ENCODE data around the gene SRSF1.

The SRSF1 gene

GRCh38 chr17:58019039-58019438 is 12.0 kb upstream of the SRSF1 start:
- no peak for DNase-seq (ENCODE audit: low read depth in 3 of 3)

- no peak for DNase-seq (ENCODE audit: low read depth in 3 of 3)
Measured at GRCh38 chr17:58010067-58010799, 3.2 kb upstream of the SRSF1 start.

GRCh38 chr17:58007781-58008706 is 998 bp upstream of the SRSF1 start:
- DNase-seq (ENCODE audit: low read depth in 3 of 3) = no peak

DNA sequence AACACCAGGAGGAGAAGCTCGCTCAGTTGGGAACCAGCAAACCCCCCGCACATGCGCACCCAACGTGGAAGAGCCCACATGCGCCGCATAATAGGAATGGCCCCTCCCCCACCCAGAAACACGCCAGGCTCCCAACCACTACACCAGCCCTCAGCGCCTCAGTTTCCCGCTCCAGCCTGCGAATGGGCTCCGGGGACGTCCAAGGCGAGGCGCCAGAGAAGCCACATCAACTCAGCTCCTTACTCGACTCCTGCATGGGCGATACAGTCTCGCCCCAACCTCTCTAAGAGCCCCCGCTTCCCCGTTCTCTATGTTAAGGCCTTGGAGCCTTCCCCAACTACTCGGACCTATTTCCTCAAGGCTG is 504 bp downstream of the SRSF1 start:
- peak; percentile 52 to 74 (median 68) for DNase-seq (ENCODE audit: low read depth in 3 of 3)

- no peak for DNase-seq (ENCODE audit: low read depth in 3 of 3)
Measured at GRCh38 chr17:58005728-58006559, 1.1 kb downstream of the SRSF1 start.

GRCh38 chr17:58005031-58005727 is 1.9 kb downstream of the SRSF1 start:
- DNase-seq (ENCODE audit: low read depth in 3 of 3) = no peak

DNA sequence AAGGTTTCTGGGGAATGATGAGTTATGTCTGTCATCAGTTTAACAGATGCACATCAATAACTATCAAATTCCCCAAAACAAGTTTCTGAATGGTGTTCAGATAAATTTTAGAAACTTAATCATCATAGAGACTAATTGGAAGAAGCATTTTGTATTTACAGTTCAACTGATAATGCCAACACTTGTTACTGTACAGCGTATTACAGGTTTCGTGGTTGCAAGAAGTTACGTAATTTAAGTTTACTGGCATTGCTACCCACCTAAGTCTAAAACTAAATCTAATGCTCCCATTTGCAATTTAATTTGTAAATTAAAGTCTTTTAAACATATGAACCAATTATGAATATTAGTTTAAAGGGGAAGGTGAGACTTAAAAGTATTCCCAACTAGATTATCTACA is 3.0 kb downstream of the SRSF1 start:
- no peak for DNase-seq (ENCODE audit: low read depth in 3 of 3)

- no peak for DNase-seq (ENCODE audit: low read depth in 3 of 3)
Measured at GRCh38 chr17:58002973-58003372, 4.1 kb downstream of the SRSF1 start.

GRCh38 chr17:58002154-58002948 is 4.7 kb downstream of the SRSF1 start:
- no peak for DNase-seq (ENCODE audit: low read depth in 3 of 3)

DNA sequence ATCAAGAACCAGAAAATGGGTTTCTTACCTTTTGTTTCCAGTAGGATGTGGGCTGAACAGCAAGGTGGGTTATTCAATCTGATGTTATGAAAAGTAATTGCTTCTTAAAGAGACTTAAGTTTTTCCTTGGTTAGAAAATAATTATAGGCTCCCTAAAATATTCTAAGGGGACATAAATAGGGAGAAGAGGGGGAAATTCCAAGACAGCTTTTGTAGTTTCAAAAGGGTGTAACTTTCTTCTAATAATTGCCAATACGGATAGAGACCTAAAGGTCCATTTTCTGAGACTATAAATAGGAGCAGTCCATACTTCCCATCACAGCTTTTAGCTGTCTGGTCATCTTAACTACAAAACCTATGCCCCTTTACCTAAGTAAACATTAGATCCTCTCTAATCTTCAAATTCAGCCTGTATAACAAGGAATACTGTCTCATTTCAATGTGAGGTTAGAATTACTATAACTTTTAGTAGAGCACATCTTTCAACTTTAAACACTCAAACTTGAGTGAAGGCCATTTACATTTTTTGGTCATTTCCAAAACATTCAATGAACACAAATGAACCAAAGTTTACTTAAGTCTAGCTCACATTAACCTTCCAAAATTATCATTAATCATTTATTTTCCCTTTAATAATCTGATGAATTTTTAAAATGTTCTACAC is 5.5 kb downstream of the SRSF1 start:
- no peak for DNase-seq (ENCODE audit: low read depth in 3 of 3)

DNA sequence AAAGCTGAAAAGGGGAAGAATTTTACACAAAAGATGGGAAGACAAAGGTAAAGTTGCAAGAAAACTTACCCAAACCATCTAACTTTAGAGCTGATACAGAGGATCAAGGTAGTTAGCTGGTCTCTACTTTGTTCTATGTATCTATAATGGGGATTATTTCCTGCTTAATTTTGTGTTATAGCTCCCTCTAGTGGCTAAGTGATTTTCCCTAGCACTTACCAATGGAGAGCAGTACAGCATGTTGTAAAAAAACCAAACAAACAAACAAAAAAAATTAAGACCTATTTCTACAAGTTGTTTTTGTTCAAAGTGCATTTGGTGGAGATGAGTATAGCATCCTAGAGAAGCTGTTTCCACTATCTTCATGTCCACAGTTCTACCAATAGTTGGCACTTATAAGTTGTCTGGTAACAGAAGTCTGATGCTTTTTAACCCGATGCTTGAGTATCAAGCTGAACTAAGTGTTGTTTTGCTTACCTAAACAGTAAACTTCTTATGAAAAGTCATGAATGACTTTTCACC is 7.5 kb downstream of the SRSF1 start:
- DNase-seq (ENCODE audit: low read depth in 3 of 3) = no peak

DNA sequence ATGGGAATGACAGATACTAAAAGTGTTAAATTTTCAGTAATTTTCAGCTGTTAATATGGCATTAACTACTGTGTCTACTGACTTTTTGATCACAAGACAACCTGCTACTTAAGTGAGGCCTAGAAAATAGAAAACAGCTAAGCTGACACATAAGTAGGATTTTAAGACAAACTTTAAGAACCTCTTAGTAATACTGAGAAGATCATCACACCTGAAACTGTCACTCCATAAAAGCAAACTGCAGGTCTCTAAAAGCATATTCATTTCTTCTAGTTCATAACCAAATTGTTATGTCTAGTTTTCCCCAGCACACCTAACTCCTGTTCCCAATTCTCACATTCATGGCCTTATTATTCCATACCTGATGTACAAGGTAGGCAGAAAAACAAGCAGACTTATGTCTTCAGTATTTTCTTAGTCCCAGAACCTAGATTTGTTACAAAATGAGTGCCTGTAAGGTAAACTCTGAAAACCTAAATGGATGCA is 8.0 kb downstream of the SRSF1 start:
- DNase-seq (ENCODE audit: low read depth in 3 of 3) = no peak

DNA sequence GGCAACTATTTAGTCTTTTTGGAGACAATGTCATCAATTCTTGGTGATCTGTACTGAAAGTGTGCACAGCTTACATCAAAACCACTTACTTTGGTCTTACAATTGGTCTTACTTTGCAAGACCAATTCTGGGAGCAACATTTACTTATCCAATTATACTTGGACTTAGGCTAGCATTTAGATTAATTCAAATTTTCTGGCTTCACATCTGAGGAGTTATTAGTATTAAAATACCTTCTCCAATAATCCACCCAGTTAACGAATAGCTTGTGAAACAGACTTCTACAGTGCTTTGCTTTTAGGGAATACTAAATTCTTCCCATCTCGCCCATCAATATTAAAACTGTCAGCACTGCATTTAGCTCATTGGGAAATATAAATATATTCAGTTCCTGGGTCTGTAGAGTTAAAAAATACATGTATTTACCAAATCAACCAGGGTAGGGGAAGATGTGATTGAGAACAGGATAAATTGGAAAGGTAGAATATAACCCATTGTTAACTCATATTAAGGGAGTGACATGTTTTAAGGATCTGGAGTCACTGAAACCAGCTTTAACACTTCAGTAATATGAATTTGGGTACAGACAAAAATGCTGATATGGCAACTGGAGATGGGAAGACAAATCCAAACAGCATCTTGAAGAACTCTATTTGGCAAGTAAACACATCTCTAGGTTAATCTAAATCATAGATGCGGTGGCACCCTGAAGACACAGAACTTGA is 9.8 kb downstream of the SRSF1 start:
- DNase-seq (ENCODE audit: low read depth in 3 of 3) = no peak

DNA sequence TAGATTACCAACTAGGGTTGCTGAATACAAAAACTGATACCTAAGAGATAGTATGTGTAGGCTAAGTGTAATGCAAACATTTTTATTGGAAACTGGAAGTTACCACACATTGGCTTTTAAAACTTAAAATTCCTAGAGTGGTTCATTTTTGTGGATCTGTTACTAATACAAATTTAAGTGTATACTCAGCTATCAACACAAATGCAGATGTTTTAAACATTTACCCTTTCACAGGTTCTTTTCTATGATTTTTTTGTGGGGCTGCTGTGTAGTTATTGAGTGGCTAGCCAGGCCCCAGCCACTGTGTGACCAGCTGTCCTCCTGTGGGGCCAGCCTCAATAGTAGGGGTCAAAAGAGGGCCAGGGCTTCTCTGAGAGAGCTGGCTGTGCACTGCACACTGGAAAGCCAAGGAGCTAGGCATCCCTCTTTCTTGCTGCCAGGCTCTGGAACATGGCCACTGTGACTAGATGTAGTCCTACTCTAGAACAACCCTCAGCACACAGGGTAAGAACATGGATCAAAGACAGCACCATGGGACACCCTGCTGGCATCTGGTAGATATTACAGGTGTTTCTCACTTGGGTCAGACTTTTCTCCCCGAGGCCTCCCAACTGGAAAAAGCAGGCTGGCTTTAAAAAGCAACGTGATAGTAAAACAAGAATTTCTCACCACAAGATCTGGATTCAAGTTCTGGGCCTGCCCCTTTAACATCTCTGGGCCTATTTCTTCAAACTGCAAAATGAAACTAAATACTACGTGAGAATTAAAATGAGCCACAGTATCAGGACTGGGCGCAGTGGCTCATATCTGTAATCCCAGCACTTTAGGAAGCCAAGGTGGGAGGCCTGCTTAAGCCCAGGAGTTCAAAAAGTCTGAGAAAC is 11.7 kb downstream of the SRSF1 start:
- DNase-seq (ENCODE audit: low read depth in 3 of 3) = peak; percentile 39 to 52 (median 42)

DNA sequence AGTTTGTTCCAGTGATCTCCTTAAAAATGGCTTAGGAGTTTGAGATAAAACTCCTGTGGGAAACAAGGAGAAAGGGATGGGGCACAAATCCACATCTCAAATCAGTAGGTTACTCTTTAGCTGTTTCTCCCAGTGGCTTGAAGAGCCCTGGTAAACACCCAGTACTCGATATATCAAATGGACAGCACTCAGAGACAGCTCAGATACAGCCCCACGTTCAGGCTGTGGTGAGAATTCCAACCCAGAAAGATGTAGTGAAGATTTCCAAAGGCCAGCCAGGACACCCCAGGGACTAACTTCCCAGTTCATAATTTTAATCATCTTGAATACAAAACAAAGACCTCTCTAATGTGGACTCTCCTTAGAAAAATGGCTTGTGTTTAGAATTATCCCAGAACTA is 12.6 kb downstream of the SRSF1 start:
- no peak for DNase-seq (ENCODE audit: low read depth in 3 of 3)

- no peak for DNase-seq (ENCODE audit: low read depth in 3 of 3)
Measured at GRCh38 chr17:57993471-57994365, 13.3 kb downstream of the SRSF1 start.

DNA sequence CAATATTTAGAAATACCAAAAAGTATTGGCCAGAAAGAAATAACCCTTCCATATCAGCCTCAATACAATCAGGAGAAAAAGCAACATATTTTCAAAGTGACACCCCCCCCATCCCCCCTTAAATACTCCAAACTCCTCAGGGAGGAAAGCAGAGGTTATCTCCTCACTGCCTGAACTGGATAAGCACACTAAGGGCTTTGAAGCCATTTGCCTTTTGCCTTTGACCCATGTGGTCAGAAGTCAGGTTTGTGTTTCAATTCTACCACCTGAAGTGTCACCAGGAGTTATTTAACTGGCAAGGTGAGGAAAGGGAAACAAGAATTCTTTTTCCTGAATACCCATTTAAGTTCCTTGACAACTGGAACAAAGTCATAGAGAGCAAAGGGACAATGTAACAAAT is 15.5 kb downstream of the SRSF1 start:
- DNase-seq (ENCODE audit: low read depth in 3 of 3) = no peak

Measured in stimulated activated CD4-positive, alpha-beta T cell treated with anti-CD3 and anti-CD28 coated beads, TNF-alpha, amount 100 ng/mL, for 24 hours (primary cell).